Smooth muscle cell (in vitro differentiated cells): ENCODE measurements around the gene HOMER1. TPM values are rescaled to one million over a fixed set of nuclear protein-coding genes. Genes with fewer than 3 reads are reported as not detected.

Experiments used
- DNase-seq: peaks from one replicate; lab custom pipeline; 2025; ENCODE audit not compliant: unreplicated experiment; lab: John Stamatoyannopoulos, UW
- H2AFZ ChIP-seq: fragments of 200-600 bp; sonication (generic); 2 replicates; pipeline ENCODE4 v1.6.0; 2016; ENCODE audit warnings: antibody characterized with exemption, low read depth, mild to moderate bottlenecking
- H3F3A ChIP-seq: fragments of 200-600 bp; sonication (generic); 2 replicates; pipeline ENCODE4 v1.6.0; 2017; ENCODE audit warnings: antibody characterized with exemption, low read depth
- H3K27ac ChIP-seq: fragments of 200-600 bp; sonication (generic); 2 replicates; pipeline ENCODE4 v1.5.1; 2016; ENCODE audit warnings: low read depth, mild to moderate bottlenecking
- H3K27me3 ChIP-seq: fragments of 200-600 bp; sonication (generic); 2 replicates; pipeline ENCODE4 v1.6.1; 2016; ENCODE audit warnings: low read depth, mild to moderate bottlenecking
- H3K36me3 ChIP-seq: fragments of 200-600 bp; sonication (generic); 2 replicates; pipeline ENCODE4 v1.5.1; 2016; ENCODE audit warnings: low read depth
- H3K4me1 ChIP-seq: fragments of 200-600 bp; sonication (generic); 2 replicates; pipeline ENCODE4 v1.5.1; 2016; ENCODE audit warnings: low read depth
- H3K4me2 ChIP-seq: fragments of 200-600 bp; sonication (generic); 2 replicates; pipeline ENCODE4 v1.6.0; 2016; ENCODE audit warnings: mild to moderate bottlenecking
- H3K4me3 ChIP-seq: fragments of 200-600 bp; sonication (generic); 2 replicates; pipeline ENCODE4 v1.5.1; 2016; ENCODE audit warnings: mild to moderate bottlenecking
- H3K79me2 ChIP-seq: fragments of 200-600 bp; sonication (generic); 2 replicates; pipeline ENCODE4 v1.6.0; 2016; ENCODE audit warnings: low read depth, mild to moderate bottlenecking
- H3K9ac ChIP-seq: fragments of 200-600 bp; sonication (generic); 2 replicates; pipeline ENCODE4 v1.6.0; 2016; ENCODE audit warnings: low read depth
- H3K9me3 ChIP-seq: fragments of 200-600 bp; sonication (generic); replicated peaks from 2 replicates; pipeline ENCODE4 v1.5.1; 2016; ENCODE audit warnings: low read depth
- H4K20me1 ChIP-seq: fragments of 200-600 bp; sonication (generic); 2 replicates; pipeline ENCODE4 v1.6.0; 2016; ENCODE audit warnings: low read depth
- CTCF ChIP-seq: fragments of 200-600 bp; sonication (generic); IDR thresholded peaks from 2 replicates; pipeline ENCODE4 v1.5.1; 2017; ENCODE audit warnings: borderline replicate concordance, mild to moderate bottlenecking, antibody characterized with exemption; ENCODE audit not compliant: insufficient read depth, poor library complexity, severe bottlenecking
- WGBS: methylation state at CpG from one replicate; pipeline ENCODE4 v1.1.7; 2016; ENCODE audit warnings: low lambda C conversion rate; 5-methylcytosine and 5-hydroxymethylcytosine counted together
- polyA plus RNA-seq: library from polyadenylated mRNA; unstranded; fragments of >200 nt; fragmentation: Nextera tagmentation; extraction: Ambion mirVana; gene quantifications from 2 replicates; pipeline ENCODE4 v1.2.1, GENCODE V29; 2016
- total RNA-seq: library from RNA; depleted of rRNA; stranded (reverse); fragments of >200 nt; gene quantifications from 2 replicates; pipeline ENCODE4 v1.2.3, GENCODE V29; 2014

Gene HOMER1
- total and polyA plus RNA-seq, 2 experiments from 2014 or later = 4.4 to 14.9 TPM

- TF ChIP-seq CTCF = no peak
- 95% methylated on average over 5 of the region's 5 CpGs for WGBS
Measured at GRCh38 chr5:79529110-79529509, 15.2 kb upstream of the HOMER1 start.

GRCh38 chr5:79527431-79527830 is 13.5 kb upstream of the HOMER1 start:
- WGBS = 94% methylated on average over 1 of the region's 1 CpG
- Histone ChIP-seq H3K27me3 (no peaks in the 10 kb centered on the region), H3K9ac (no peak overlapping the region), H3K27ac (no peak overlapping the region), H3K79me2 (no peaks in the 10 kb centered on the region), H3K36me3 (no peaks in the 10 kb centered on the region), H4K20me1 (no peaks in the 10 kb centered on the region), H2AFZ (no peak overlapping the region), H3K4me3 (no peak overlapping the region), H3K4me2 (no peak overlapping the region), H3K4me1 (no peaks in the 10 kb centered on the region), H3K9me3 (no peaks in the 10 kb centered on the region), H3F3A (no peaks in the 10 kb centered on the region)
- DNase-seq = no peak
- TF ChIP-seq CTCF = no peak

More at GRCh38 chr5:79529110-79529509, 15.2 kb upstream of the HOMER1 start:
- Histone ChIP-seq H3K27ac (no peak overlapping the region), H3K4me2 (no peak overlapping the region), H3K9me3 (no peaks in the 10 kb centered on the region), H3F3A (no peaks in the 10 kb centered on the region), H3K4me1 (no peaks in the 10 kb centered on the region), H3K79me2 (no peaks in the 10 kb centered on the region), H3K36me3 (no peaks in the 10 kb centered on the region), H4K20me1 (no peaks in the 10 kb centered on the region), H3K27me3 (no peaks in the 10 kb centered on the region), H2AFZ (no peak overlapping the region), H3K4me3 (no peak overlapping the region), H3K9ac (no peak overlapping the region)
- DNase-seq = no peak

GRCh38 chr5:79526928-79527327 is 13.0 kb upstream of the HOMER1 start:
- no peaks in the 10 kb centered on the region for H3K79me2 ChIP-seq
- no peak overlapping the region for H3K4me3 ChIP-seq
- no peaks in the 10 kb centered on the region for H3F3A ChIP-seq
- WGBS = 92% methylated on average over 5 of the region's 5 CpGs
- H3K9me3 ChIP-seq = no peaks in the 10 kb centered on the region
- no peaks in the 10 kb centered on the region for H3K27me3 ChIP-seq
- DNase-seq = no peak
- H2AFZ ChIP-seq = no peak overlapping the region
- H3K36me3 ChIP-seq = no peaks in the 10 kb centered on the region
- H3K27ac ChIP-seq = no peak overlapping the region
- H3K4me1 ChIP-seq = no peaks in the 10 kb centered on the region
- no peak overlapping the region for H3K4me2 ChIP-seq
- TF ChIP-seq CTCF = no peak
- H3K9ac ChIP-seq = no peak overlapping the region
- H4K20me1 ChIP-seq = no peaks in the 10 kb centered on the region

- H3K4me2 ChIP-seq = no peak overlapping the region
- 96% methylated on average over 2 of the region's 2 CpGs for WGBS
- no peaks in the 10 kb centered on the region for H3K9me3 ChIP-seq
- no peak overlapping the region for H3K4me3 ChIP-seq
- H2AFZ ChIP-seq = no peak overlapping the region
- no peaks in the 10 kb centered on the region for H3K27me3 ChIP-seq
- DNase-seq = no peak
- H3K9ac ChIP-seq = no peak overlapping the region
- no peak for TF ChIP-seq CTCF
- H3K4me1 ChIP-seq = no peaks in the 10 kb centered on the region
- H3K36me3 ChIP-seq = no peaks in the 10 kb centered on the region
- no peak overlapping the region for H3K27ac ChIP-seq
- no peaks in the 10 kb centered on the region for H3F3A ChIP-seq
- no peaks in the 10 kb centered on the region for H4K20me1 ChIP-seq
- no peaks in the 10 kb centered on the region for H3K79me2 ChIP-seq
Measured at GRCh38 chr5:79526493-79526892, 12.6 kb upstream of the HOMER1 start.
